WI38 (cell line): ENCODE results near the gene ARRDC5.
"Not testable (repeated sequence)": the region's sequence is repeated elsewhere in the genome, so short reads cannot be mapped to it uniquely, and the experiment has no call there.

Experiments
- H3K4me3 ChIP-seq: 2 replicates; pipeline ENCODE4 v1.5.1; 2011; ENCODE audit warnings: low read depth, mild to moderate bottlenecking, control low read depth, low read length
- TF ChIP-seq, protein P1 (sequence below): IDR thresholded peaks from 2 replicates; pipeline ENCODE4 v1.5.1; 2012; ENCODE audit warnings: low read depth, mild to moderate bottlenecking, control low read depth, low read length

ARRDC5 gene

DNA sequence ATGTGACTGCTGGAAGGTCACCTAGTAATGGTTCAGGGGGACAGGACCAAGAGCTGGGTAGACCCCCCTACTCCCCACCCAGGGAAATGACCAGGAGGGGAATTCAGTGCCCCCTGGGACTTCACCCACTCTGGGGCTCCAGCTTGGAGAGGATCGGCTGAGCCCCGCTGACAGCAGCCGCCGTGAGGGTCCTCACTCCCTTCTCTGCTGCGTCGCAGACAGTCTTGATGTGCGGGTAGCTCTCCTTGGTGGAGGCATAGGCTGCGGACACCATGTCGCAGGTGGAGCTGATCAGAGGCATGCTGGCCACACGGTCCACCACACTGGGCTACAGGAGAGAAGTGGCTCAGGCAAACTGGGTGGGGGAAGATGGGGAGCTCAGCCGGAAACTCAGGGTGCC is 43.0 kb downstream of the ARRDC5 start:
- TF ChIP-seq, protein P1, sequence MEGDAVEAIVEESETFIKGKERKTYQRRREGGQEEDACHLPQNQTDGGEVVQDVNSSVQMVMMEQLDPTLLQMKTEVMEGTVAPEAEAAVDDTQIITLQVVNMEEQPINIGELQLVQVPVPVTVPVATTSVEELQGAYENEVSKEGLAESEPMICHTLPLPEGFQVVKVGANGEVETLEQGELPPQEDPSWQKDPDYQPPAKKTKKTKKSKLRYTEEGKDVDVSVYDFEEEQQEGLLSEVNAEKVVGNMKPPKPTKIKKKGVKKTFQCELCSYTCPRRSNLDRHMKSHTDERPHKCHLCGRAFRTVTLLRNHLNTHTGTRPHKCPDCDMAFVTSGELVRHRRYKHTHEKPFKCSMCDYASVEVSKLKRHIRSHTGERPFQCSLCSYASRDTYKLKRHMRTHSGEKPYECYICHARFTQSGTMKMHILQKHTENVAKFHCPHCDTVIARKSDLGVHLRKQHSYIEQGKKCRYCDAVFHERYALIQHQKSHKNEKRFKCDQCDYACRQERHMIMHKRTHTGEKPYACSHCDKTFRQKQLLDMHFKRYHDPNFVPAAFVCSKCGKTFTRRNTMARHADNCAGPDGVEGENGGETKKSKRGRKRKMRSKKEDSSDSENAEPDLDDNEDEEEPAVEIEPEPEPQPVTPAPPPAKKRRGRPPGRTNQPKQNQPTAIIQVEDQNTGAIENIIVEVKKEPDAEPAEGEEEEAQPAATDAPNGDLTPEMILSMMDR: no peak
- H3K4me3 ChIP-seq: no peak overlapping the region

DNA sequence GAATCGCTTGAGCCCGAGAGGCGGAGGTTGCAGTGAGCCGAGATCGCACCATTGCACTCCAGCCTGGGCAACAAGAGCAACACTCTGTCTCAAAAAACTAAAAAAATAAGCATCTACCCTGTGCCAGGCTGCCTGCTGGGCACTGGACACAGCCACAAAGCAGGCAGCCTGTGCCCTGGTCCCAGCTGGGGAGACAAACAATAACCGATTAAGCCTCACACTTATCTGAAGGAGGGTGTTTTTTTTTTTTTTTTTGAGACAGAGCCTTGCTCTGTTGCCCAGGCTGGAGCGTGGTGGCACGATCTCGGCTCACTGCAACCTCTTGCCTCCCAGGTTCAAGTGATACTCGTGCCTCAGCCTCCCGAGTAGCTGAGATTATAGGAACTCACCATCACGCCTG is 46.2 kb downstream of the ARRDC5 start:
- not testable (repeated sequence) for H3K4me3 ChIP-seq

DNA sequence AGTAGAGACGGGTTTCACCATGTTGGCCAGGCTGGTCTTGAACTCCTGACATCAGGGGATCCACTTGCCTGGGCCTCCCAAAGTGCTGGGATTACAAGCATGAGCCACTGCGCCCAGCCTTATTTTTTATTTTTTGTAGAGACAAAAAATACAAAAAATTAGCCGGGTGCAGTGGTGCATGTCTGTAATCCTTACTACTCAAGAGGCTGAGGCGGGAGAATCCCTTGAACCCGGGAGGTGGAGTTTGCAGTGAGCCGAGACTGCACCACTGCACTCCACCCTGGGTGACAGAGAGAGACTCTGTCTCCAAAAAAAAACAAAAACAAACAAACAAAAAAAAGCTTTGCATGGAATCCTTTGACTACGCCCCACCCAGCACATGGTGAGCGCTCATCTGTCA is 49.2 kb downstream of the ARRDC5 start:
- not testable (repeated sequence) for H3K4me3 ChIP-seq

DNA sequence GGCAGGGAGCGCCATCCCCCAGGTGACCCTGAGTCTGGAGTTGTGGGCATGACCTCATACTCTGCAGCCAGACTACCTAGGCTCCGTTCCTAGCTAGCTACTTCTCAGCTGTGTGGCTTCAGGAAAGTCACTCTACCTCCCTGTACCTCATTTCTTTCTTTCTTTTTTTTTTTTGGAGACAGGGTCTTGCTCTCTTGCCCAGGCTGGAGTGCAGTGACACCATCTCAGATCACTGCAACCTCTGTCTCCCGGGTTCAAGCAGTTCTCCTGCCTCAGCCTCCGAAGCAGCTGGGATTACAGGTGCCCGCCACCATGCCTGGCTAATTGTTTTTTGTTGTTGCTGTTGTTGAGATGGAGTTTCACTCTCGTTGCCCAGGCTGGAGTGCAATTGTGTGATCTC is 50.2 kb downstream of the ARRDC5 start:
- TF ChIP-seq, protein P1: no peak
- H3K4me3 ChIP-seq: no peak overlapping the region

DNA sequence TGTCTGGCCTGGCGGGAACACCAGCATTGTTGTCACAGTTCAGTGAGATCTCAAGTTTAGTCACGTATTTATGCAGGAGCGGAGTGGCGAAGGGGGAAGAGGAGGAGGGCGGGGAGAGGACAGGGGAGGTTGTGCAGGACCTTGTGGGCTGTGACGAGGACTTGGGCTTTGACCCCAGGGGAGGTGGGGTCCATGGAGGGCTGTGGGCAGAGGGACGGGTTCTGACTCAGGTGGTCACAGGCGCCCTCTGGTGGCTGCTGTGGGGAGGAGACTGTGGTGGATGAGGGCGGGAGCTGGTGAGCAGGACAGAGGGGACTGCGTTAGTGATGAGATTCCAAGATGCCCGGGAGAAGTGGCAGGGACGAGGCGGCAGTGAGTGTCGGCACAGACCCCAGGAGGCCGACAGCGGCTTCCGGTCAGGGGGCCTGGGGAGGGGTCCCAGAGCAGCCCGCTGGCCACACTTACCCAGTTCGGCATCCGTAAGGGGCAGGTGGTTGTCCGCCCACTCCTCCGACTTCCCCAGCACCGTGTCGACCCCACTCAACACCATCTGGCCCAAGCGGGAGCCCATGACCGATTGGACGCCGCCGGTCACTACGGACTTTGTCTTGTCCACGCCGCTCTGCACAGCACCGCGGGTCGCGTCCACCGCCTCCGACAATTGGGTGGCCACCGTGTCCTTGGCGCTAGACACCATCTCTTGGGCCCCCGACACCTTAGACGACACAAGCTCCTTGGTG is 51.0 kb downstream of the ARRDC5 start:
- no peak overlapping the region for H3K4me3 ChIP-seq
- TF ChIP-seq, protein P1: peak; percentile 80

DNA sequence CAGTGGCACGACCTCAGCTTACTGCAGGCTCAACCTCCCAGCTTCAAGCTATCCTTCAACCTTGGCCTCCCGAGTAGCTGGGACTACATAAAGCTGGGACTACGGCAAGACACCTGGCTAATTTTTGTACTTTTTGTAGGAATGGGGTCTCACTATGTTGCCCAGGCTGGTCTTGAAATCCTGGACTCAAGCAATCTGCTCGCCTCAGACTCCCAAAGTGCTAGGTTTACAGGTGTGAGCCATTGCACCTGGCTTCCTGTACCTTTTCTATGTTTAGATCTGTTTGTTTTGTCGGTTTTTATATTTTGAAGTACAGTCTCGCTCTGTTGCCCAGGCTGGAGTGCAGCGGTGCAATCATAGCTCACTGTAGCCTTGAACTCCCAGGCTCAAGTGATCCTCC is 53.7 kb downstream of the ARRDC5 start:
- TF ChIP-seq, protein P1: no peak
- no peak overlapping the region for H3K4me3 ChIP-seq

DNA sequence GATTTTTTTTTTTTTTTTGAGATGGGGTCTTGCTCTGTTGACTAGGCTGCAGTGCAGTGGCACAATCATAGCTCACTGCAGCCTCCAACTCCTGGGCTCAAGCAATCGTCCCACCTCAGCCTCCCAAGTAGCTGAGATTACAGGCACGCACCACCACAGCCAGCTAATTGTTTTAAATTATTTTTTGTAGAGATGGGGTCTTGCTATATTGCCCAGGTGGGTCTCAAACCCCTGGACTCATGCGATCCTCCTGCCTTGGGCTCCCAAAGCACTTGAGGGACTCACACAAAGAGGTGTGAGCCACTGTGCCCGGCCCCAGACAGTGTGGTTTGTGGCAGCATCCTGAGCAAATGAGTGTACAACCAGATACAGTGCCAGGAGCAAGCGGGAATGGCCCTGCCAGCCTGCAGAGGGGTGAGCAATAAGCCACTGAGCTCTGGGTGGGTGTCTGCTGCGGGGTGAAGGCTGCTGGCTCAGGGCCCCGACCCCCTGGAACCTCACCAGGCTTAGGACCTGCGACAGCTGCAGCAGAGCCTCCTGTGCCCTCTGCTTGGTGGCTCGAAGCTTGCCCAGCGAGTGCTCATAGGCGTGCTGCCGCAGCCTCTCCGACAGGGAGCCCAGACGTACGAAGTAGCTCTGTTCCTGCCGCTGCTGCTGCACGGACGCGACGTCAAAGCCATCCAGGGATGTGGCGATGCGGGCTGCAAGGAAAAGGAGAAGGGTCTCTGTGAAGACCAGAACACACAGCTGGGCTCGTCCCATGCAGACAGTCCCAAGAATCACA is 55.3 kb downstream of the ARRDC5 start:
- H3K4me3 ChIP-seq: no peak overlapping the region
- TF ChIP-seq, protein P1: no peak

DNA sequence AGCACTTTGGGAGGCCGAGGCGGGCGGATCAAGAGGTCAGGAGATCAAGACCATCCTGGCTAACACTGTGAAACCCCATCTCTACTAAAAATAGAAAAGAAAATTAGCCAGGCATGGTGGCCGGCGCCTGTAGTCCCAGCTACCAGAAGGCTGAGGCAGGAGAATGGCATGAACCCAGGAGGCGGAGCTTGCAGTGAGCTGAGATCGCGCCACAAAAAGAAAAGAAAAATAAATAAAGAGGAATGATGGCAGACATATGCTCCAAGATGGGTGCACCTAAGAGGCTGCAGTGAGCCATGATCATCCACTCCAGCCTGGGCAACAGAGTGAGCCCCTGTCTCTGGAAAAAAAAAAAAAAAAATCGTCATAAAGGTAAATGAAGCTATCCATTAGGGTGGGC is 56.7 kb downstream of the ARRDC5 start:
- H3K4me3 ChIP-seq: not testable (repeated sequence)
